Measurements from ENCODE around the gene LILRB1. TPM values are rescaled to one million over a fixed set of nuclear protein-coding genes. Genes with fewer than 3 reads are reported as not detected.

Gene LILRB1
- total RNA-seq, 1 donor from 2014 or later: 171 TPM

DNA sequence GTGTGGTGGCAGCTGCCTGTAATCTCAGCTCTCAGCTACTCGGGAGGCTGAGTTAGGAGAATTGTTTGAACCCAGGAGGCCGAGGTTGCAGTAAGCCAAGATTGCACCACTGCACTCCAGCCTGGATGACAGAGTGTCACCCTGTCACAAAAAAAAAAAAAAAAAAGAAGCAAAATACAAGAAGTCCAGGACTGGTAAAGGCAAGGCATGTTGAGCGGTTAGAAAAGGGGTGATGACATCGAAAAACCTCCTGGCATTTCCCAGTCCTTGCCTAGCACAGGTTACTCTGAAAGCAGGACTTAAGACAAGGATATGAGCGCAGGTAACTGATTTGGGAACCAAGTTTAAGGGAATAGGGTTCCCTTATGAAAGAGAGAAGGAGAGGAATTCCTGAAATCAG, 30.0 kb downstream of the LILRB1 start:
- DNase-seq: no peak
- no peak overlapping the region for H3K27ac Mint-ChIP-seq
- TF ChIP-seq, protein P1, sequence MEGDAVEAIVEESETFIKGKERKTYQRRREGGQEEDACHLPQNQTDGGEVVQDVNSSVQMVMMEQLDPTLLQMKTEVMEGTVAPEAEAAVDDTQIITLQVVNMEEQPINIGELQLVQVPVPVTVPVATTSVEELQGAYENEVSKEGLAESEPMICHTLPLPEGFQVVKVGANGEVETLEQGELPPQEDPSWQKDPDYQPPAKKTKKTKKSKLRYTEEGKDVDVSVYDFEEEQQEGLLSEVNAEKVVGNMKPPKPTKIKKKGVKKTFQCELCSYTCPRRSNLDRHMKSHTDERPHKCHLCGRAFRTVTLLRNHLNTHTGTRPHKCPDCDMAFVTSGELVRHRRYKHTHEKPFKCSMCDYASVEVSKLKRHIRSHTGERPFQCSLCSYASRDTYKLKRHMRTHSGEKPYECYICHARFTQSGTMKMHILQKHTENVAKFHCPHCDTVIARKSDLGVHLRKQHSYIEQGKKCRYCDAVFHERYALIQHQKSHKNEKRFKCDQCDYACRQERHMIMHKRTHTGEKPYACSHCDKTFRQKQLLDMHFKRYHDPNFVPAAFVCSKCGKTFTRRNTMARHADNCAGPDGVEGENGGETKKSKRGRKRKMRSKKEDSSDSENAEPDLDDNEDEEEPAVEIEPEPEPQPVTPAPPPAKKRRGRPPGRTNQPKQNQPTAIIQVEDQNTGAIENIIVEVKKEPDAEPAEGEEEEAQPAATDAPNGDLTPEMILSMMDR (IDR thresholded peaks at IDR 0.05): no peak
- H3K9me3 Mint-ChIP-seq: no peaks in the 10 kb centered on the region
- peaks cover 9% of the 10 kb centered on the region for H3K27me3 Mint-ChIP-seq
- intact Hi-C loops (cut with micrococcal nuclease): loop anchor here (5.0 kb wide), 1 partner anchor 43 kb away; no protein-coding TSS in a partner anchor
- H3K36me3 Mint-ChIP-seq (ENCODE audit: low read depth): no peaks in the 10 kb centered on the region
- H3K4me3 Mint-ChIP-seq: no peak overlapping the region
- POLR2A ChIA-PET: no interaction called here
- CTCF ChIA-PET: interaction anchor here (2.6 kb wide), 1 partner anchor 15 kb away, joined by 8 read pairs; no protein-coding TSS in a partner anchor
- peaks cover 32% of the 10 kb centered on the region for H3K4me1 Mint-ChIP-seq
- ATAC-seq (ENCODE audit: low read depth): no peak

DNA sequence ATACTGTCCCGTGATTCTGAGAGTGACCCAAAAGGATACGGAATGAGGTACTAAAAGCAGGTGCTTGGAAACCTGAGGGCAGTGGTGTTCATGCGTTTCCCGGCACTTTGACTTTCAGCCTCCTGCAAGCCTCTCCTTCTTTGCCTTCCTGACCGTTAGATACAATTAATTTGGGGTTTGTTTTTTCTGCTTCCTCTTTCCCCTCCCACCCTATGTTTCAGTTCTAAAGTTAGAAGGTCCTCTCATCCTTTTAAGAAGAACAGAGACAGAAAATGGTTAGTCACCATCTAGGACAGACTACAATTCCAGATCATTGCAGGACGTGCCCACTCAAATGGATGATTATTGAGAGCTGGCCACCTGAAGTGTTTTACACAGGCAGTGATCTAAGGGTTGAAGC, 30.7 kb downstream of the LILRB1 start:
- ATAC-seq (ENCODE audit: low read depth) (peak; percentile 56), DNase-seq (no peak)
- Mint-ChIP-seq H3K27me3 (peaks cover 9% of the 10 kb centered on the region), H3K9me3 (no peaks in the 10 kb centered on the region), H3K27ac (no peak overlapping the region), H3K4me1 (peaks cover 32% of the 10 kb centered on the region), H3K36me3 (ENCODE audit: low read depth) (no peaks in the 10 kb centered on the region), H3K4me3 (peak overlapping the region; percentile 41)
- intact Hi-C loops (cut with micrococcal nuclease): loop anchor here (5.0 kb wide), 1 partner anchor 44 kb away; no protein-coding TSS in a partner anchor
- ChIA-PET POLR2A (interaction anchor here (1.8 kb wide), 1 partner anchor 44 kb away, joined by 4 read pairs; no protein-coding TSS in a partner anchor), CTCF (interaction anchor here (1.5 to 2.6 kb wide), 2 partner anchors 13 to 14 kb away, joined by 7 to 8 read pairs; no protein-coding TSS in a partner anchor)
- TF ChIP-seq, protein P1 (IDR thresholded peaks at IDR 0.05): no peak

DNA sequence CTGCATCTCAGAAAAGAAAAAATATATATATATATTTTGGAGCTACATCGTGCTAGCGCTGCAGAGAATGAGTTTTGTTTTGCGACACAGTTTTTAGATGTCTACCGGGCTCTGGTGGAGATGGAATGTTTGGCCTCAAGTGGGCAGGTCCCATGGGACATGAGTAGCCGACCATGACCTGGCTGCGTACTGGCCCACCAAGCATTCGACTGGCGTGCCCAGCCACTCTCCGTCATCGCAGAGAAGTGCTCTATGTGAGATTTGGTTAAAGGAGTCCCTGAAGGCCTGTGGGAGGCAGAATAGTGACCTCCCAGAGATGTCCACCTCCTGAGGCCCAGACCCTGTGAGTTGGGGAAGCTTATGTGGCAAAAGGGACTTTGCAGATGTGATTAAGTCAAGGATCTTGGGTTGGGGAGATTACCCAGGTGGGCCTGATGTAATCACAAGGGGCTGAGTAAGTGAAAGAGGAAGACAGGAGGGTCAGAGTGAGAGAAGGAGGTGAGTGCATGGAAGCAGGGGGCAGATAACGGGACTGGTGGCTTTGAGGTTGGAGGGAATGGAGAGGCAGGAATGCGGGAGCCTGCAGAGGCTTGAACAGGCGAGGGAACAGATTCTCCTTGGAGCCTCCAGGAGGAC, 31.7 kb downstream of the LILRB1 start:
- H3K4me3 Mint-ChIP-seq: peak overlapping the region; percentile 56

DNA sequence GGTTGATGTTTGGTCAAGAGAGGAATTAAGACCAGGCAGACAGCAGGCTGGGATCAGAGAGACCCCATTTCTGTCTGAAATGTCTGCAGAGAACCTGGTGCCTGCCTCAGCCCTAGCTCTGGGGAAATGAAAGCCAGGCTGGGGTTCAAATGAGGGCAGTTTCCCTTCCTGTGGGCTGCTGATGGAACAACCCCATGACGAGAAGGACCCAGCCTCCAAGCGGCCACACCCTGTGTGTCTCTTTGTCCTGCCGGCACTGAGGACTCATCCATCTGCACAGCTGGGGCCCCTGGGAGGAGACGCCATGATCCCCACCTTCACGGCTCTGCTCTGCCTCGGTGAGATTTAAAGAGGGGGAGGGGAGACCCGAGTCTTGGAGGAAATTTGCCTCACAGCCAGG, 32.4 kb downstream of the LILRB1 start, which contains the start of gene LILRB4:
TSS of gene LILRB4 (plus strand) at position 256 of the 400 bp plus-strand sequence. CDS start at position 305, 49 bp downstream.
- Mint-ChIP-seq H3K27me3 (peaks cover 9% of the 10 kb centered on the region), H3K36me3 (ENCODE audit: low read depth) (no peaks in the 10 kb centered on the region), H3K27ac (peak within 1 kb of the TSS; percentile 19), H3K4me1 (peaks cover 32% of the 10 kb centered on the region), H3K4me3 (peak within 1 kb of the TSS; percentile 56), H3K9me3 (peaks cover under 1% of the 10 kb centered on the region)
- intact Hi-C loops (cut with micrococcal nuclease): loop anchor here (5.0 kb wide), 1 partner anchor 45 kb away; no protein-coding TSS in a partner anchor
- ATAC-seq (ENCODE audit: low read depth) (peak; percentile 40), DNase-seq (no peak)
- ChIA-PET CTCF (interaction anchor here (1.7 kb wide), 1 partner anchor 10 kb away, joined by 5 read pairs; no protein-coding TSS in a partner anchor), POLR2A (interaction anchor here (0.6 to 1.8 kb wide), 2 partner anchors 46 to 455 kb away, joined by 3 to 4 read pairs; no protein-coding TSS in a partner anchor)
- TF ChIP-seq, protein P1 (IDR thresholded peaks at IDR 0.05): no peak

More for the DNA sequence above, 31.7 kb downstream of the LILRB1 start:
- H3K27me3 Mint-ChIP-seq: peaks cover 9% of the 10 kb centered on the region
- peak overlapping the region; percentile 19 for H3K27ac Mint-ChIP-seq
- no peaks in the 10 kb centered on the region for H3K36me3 Mint-ChIP-seq (ENCODE audit: low read depth)
- CTCF ChIA-PET: interaction anchor here (1.5 to 2.6 kb wide), 3 partner anchors 9 to 13 kb away, joined by 5 to 8 read pairs (median 7); no protein-coding TSS in a partner anchor
- H3K9me3 Mint-ChIP-seq: no peaks in the 10 kb centered on the region
- intact Hi-C loops (cut with micrococcal nuclease): loop anchor here (5.0 kb wide), 1 partner anchor 45 kb away; no protein-coding TSS in a partner anchor
- no peak for DNase-seq
- peaks cover 32% of the 10 kb centered on the region for H3K4me1 Mint-ChIP-seq
- POLR2A ChIA-PET: interaction anchor here (0.6 to 1.8 kb wide), 2 partner anchors 45 to 454 kb away, joined by 3 to 4 read pairs; no protein-coding TSS in a partner anchor
- ATAC-seq (ENCODE audit: low read depth): peak; percentile 46
- TF ChIP-seq, protein P1 (IDR thresholded peaks at IDR 0.05): no peak

DNA sequence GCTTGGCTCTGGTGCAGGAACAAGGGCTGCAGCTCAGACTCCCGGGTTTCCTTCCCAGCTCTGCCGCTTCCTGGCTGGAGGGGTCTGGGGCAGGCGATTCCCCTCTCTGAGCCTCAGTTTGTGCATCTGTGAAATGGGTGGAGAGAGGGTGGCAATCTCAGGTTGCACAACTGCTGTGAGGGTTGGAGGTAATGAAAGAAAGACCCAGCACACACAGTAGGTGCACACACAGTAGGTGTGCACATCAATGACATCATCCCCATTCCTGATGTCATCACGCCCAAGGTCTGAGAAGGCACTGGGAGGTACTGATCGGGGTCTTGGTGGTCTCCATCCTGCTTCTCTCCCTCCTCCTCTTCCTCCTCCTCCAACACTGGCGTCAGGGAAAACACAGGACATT, 35.2 kb downstream of the LILRB1 start:
- Mint-ChIP-seq H3K9me3 (peaks cover 19% of the 10 kb centered on the region), H3K4me1 (peaks cover 26% of the 10 kb centered on the region), H3K27me3 (peaks cover 11% of the 10 kb centered on the region), H3K27ac (no peak overlapping the region), H3K36me3 (ENCODE audit: low read depth) (no peaks in the 10 kb centered on the region), H3K4me3 (no peak overlapping the region)
- TF ChIP-seq, protein P1 (IDR thresholded peaks at IDR 0.05): no peak
- POLR2A ChIA-PET: interaction anchor here (0.6 kb wide), 1 partner anchor 849 kb away, joined by 3 read pairs; no protein-coding TSS in a partner anchor
- ATAC-seq (ENCODE audit: low read depth): no peak
- CTCF ChIA-PET: no interaction called here
- intact Hi-C loops (cut with micrococcal nuclease): loop anchor here (5.0 kb wide), 1 partner anchor 448 kb away; no protein-coding TSS in a partner anchor
- no peak for DNase-seq
